ENCODE results near the gene CHRM5. TPM values are rescaled to one million over a fixed set of nuclear protein-coding genes. Genes with fewer than 3 reads are reported as not detected.
"Not testable (repeated sequence)": the region's sequence is repeated elsewhere in the genome, so short reads cannot be mapped to it uniquely, and the experiment has no call there.

The CHRM5 gene
- total RNA-seq, 2 donors from 2014 or later = not detected

- no peaks in the 10 kb centered on the region for H3K9me3 ChIP-seq
- H3K9ac ChIP-seq (ENCODE audit: low read depth in 2 of 2, low read length in 2 of 2) = no peak overlapping the region
- no peak overlapping the region for H3K4me3 ChIP-seq
- DNase-seq = no peak
- intact Hi-C loops (cut with DNase I) = no loop called here
- no peak overlapping the region for H3K27ac ChIP-seq
- peaks cover 6% of the 10 kb centered on the region for H3K4me1 ChIP-seq
- no peaks in the 10 kb centered on the region for H3K27me3 ChIP-seq
- TF ChIP-seq, protein P1, sequence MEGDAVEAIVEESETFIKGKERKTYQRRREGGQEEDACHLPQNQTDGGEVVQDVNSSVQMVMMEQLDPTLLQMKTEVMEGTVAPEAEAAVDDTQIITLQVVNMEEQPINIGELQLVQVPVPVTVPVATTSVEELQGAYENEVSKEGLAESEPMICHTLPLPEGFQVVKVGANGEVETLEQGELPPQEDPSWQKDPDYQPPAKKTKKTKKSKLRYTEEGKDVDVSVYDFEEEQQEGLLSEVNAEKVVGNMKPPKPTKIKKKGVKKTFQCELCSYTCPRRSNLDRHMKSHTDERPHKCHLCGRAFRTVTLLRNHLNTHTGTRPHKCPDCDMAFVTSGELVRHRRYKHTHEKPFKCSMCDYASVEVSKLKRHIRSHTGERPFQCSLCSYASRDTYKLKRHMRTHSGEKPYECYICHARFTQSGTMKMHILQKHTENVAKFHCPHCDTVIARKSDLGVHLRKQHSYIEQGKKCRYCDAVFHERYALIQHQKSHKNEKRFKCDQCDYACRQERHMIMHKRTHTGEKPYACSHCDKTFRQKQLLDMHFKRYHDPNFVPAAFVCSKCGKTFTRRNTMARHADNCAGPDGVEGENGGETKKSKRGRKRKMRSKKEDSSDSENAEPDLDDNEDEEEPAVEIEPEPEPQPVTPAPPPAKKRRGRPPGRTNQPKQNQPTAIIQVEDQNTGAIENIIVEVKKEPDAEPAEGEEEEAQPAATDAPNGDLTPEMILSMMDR (IDR thresholded peaks at IDR 0.05) = no peak
- H3K36me3 ChIP-seq = no peaks in the 10 kb centered on the region
Measured at GRCh38 chr15:34043391-34043790, 75.1 kb downstream of the CHRM5 start.

DNA sequence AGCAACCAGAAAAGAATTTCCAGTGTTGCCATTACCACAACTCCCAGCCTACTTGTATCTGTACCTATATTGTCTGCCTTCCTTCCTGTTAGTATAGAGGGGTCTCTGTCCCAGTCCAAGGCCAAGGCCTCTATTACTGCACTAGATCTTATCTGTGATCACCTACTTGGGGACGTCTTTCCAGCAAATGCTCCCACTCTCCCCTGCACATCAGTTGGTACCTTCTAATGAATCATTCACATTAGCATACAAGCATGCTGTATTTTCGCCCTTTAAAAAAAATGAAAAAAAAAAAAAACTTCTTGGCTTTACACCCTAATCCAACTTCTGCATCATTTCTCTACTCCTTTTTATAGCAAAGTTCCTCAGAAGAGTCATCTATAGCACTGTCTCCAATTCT lies 75.5 kb downstream of the CHRM5 start:
- no peak overlapping the region for H3K9ac ChIP-seq (ENCODE audit: low read depth in 2 of 2, low read length in 2 of 2)
- no peaks in the 10 kb centered on the region for H3K9me3 ChIP-seq
- H3K4me3 ChIP-seq = no peak overlapping the region
- H3K4me1 ChIP-seq = peaks cover 6% of the 10 kb centered on the region
- TF ChIP-seq, protein P1 (IDR thresholded peaks at IDR 0.05) = no peak
- H3K27ac ChIP-seq = no peak overlapping the region
- H3K27me3 ChIP-seq = no peaks in the 10 kb centered on the region
- intact Hi-C loops (cut with DNase I) = no loop called here
- DNase-seq = no peak
- H3K36me3 ChIP-seq = no peaks in the 10 kb centered on the region

DNA sequence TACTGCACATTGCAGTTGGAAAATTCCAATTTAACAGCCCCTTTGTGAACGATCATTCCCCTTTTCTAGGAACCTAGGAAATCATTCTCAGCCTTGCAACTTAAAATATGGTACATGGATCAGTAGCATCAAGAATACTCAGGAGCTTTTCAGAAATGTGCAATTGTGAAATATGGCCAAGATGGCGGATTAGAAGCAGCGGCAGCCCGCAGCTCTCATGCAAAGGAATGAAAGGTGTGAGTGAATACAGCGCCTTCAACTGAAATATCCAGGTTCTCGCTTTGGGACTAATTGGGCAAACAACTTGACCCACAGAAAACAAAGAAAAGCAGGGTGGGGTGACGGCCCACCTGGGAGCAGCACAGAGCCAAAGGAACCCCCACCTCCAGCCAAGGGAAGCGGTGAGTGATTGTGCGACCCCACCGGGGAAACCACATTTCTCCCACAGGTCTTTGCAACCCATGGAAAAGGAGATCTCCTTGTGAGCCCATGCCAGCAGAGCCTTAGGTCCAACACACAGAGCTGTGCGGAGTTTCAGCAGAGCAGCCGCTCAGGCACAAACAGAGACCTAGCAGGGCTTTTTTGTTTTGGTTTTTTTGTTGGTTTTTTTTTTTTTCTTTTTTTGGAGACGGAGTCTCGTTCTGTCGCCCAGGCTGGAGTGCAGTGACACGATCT lies 78.3 kb downstream of the CHRM5 start:
- Histone ChIP-seq H3K27me3 (no peaks in the 10 kb centered on the region), H3K9me3 (no peaks in the 10 kb centered on the region), H3K27ac (no peak overlapping the region), H3K36me3 (no peaks in the 10 kb centered on the region), H3K4me1 (no peaks in the 10 kb centered on the region), H3K4me3 (no peak overlapping the region), H3K9ac (ENCODE audit: low read depth in 2 of 2, low read length in 2 of 2) (no peak overlapping the region)
- TF ChIP-seq, protein P1 (IDR thresholded peaks at IDR 0.05) = no peak
- intact Hi-C loops (cut with DNase I) = no loop called here
- DNase-seq = no peak

GRCh38 chr15:34047893-34048775 lies 79.8 kb downstream of the CHRM5 start:
- TF ChIP-seq, protein P1 (IDR thresholded peaks at IDR 0.05) = no peak
- no peak overlapping the region for H3K9ac ChIP-seq (ENCODE audit: low read depth in 2 of 2, low read length in 2 of 2)
- intact Hi-C loops (cut with DNase I) = no loop called here

GRCh38 chr15:34049112-34049511 lies 80.8 kb downstream of the CHRM5 start:
- TF ChIP-seq, protein P1 (IDR thresholded peaks at IDR 0.05) = no peak
- intact Hi-C loops (cut with DNase I) = no loop called here
- H3K27me3 ChIP-seq = no peaks in the 10 kb centered on the region
- no peaks in the 10 kb centered on the region for H3K9me3 ChIP-seq
- no peak overlapping the region for H3K4me3 ChIP-seq
- no peaks in the 10 kb centered on the region for H3K4me1 ChIP-seq
- H3K36me3 ChIP-seq = no peaks in the 10 kb centered on the region
- DNase-seq = no peak
- H3K27ac ChIP-seq = no peak overlapping the region
- no peak overlapping the region for H3K9ac ChIP-seq (ENCODE audit: low read depth in 2 of 2, low read length in 2 of 2)

More at GRCh38 chr15:34047893-34048775, 79.8 kb downstream of the CHRM5 start:
- Histone ChIP-seq H3K4me1 (no peaks in the 10 kb centered on the region), H3K4me3 (no peak overlapping the region), H3K27me3 (no peaks in the 10 kb centered on the region), H3K36me3 (no peaks in the 10 kb centered on the region), H3K27ac (no peak overlapping the region), H3K9me3 (no peaks in the 10 kb centered on the region)
- DNase-seq = no peak

GRCh38 chr15:34050385-34050784 lies 82.1 kb downstream of the CHRM5 start:
- H3K4me3 ChIP-seq; DNase-seq; H3K36me3 ChIP-seq; H3K9ac ChIP-seq (ENCODE audit: low read depth in 2 of 2, low read length in 2 of 2); H3K4me1 ChIP-seq; intact Hi-C loops (cut with DNase I); H3K27ac ChIP-seq; H3K9me3 ChIP-seq; H3K27me3 ChIP-seq: not testable (repeated sequence)
